ENCODE data around the gene ATXN10.
A peak's percentile ranks its signal among the peaks of the same experiment; 100 is the strongest.
"Not testable (repeated sequence)": the region's sequence is repeated elsewhere in the genome, so short reads cannot be mapped to it uniquely, and the experiment has no call there.

ATXN10 gene

DNA sequence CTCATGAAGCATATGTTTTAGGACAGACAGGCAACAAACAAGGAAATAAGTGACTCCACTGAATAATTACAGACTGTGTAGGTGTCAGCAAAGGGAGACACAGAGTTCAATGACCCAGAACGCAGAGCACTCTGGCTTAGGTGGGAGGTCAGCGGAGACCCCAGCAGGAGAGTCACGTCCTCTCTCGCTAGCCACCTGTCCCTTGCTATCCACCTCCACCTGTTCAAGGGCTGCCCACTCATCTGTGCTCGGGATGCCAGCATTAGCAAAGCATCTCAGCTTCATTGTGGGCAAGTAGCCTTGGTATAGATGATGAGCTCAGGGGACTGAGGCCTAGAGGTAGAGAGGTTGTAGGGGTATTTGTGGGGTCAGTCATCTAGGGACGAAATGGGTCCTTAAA, 21.8 kb upstream of the ATXN10 start:
- no peaks in the 10 kb centered on the region for H3K27me3 ChIP-seq (ENCODE audit: low read depth)

DNA sequence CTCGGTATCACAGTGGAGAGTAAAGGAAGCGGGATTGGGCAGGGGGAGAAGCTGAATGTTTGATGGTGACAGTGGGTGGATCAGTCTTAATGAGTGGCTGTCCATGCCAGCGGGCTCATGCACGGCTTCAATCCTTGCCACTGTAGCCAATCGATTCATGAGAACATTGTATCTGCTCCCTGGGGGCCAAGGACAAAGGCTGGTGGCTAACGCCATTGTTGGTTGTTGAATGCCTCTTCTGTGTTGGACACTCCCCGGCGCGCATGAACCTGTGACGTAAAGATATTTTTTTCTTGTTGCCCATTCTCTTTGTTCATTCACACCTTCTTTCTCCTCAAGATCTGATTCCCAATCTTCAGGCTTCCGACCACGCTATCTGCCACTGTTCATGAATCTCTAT, 20.9 kb upstream of the ATXN10 start:
- H3K9me3 ChIP-seq = no peaks in the 10 kb centered on the region
- DNase-seq (ENCODE audit: low spot score in 2 of 2) = no peak
- H3K36me3 ChIP-seq (replicated peaks) = no peaks in the 10 kb centered on the region
- no peak overlapping the region for H3K4me3 ChIP-seq
- H3K4me1 ChIP-seq = no peaks in the 10 kb centered on the region; the same call in 1 of the 2 replicates
- no peaks in the 10 kb centered on the region for H3K27me3 ChIP-seq (ENCODE audit: low read depth)
- in situ Hi-C loops (cut with MboI; ENCODE audit: low sequenced_read_pairs) = no loop called here

More for the DNA sequence above, 21.8 kb upstream of the ATXN10 start:
- H3K9me3 ChIP-seq = no peaks in the 10 kb centered on the region
- H3K36me3 ChIP-seq (replicated peaks) = no peaks in the 10 kb centered on the region
- no peak overlapping the region for H3K4me3 ChIP-seq
- in situ Hi-C loops (cut with MboI; ENCODE audit: low sequenced_read_pairs) = no loop called here
- DNase-seq (ENCODE audit: low spot score in 2 of 2) = no peak
- no peaks in the 10 kb centered on the region; the same call in 1 of the 2 replicates for H3K4me1 ChIP-seq

DNA sequence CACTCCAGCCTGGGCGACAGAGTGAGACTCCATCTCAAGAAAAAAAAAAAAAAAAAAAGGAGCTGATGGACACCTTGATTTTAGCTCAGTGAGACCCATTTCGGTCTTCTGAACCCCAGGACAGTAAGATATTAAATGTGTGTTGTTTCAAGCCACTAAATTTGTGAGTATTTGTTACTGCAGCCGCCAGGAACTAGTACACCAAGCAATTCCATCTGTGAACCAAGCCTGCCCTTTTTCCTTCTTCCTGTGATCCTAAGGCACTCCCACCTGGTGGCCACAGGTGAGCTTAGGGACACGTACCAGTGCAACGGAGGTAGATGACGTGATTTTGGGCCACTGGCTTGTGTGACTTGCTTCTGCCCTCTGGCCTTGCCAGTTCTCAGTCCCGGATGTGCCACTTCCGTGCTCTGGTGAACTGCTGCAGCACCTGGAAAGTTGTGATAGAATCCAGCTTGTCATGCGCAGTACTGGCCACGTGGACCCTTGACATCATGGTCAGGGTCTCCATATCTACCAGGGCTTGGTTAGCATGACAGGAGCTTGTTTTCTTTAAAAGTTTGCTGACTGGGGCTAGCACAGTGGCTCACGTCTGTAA, 19.6 kb upstream of the ATXN10 start:
- Histone ChIP-seq H3K4me3 (no peak overlapping the region), H3K27me3 (ENCODE audit: low read depth) (no peaks in the 10 kb centered on the region), H3K4me1 (no peaks in the 10 kb centered on the region), H3K9me3 (no peaks in the 10 kb centered on the region), H3K36me3 (replicated peaks) (no peaks in the 10 kb centered on the region)
- in situ Hi-C loops (cut with MboI; ENCODE audit: low sequenced_read_pairs) = no loop called here
- no peak for DNase-seq (ENCODE audit: low spot score in 2 of 2)

DNA sequence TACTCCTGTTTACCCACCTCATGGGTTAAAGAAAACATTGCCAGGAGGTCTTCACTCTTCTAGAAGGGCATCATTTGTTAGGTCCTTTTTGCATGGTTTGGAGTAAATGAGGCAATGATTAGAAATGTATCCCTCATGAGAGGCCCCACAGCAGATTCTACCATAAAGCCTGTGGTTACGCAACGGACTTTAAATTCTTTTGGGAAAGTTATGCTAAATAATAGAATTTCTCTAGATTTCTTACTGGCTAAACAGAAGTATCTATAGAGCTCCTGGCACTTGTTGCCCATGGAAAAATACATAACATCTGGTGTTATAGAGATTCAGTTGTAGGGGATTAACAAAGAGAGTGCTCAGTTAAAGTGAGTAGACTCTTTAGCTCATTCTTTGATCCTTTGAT, 15.1 kb upstream of the ATXN10 start:
- H3K36me3 ChIP-seq (replicated peaks) = no peaks in the 10 kb centered on the region
- H3K9me3 ChIP-seq = no peaks in the 10 kb centered on the region
- DNase-seq (ENCODE audit: low spot score in 2 of 2) = no peak
- in situ Hi-C loops (cut with MboI; ENCODE audit: low sequenced_read_pairs) = no loop called here
- no peak overlapping the region for H3K4me3 ChIP-seq
- H3K27me3 ChIP-seq (ENCODE audit: low read depth) = no peaks in the 10 kb centered on the region
- no peaks in the 10 kb centered on the region for H3K4me1 ChIP-seq

DNA sequence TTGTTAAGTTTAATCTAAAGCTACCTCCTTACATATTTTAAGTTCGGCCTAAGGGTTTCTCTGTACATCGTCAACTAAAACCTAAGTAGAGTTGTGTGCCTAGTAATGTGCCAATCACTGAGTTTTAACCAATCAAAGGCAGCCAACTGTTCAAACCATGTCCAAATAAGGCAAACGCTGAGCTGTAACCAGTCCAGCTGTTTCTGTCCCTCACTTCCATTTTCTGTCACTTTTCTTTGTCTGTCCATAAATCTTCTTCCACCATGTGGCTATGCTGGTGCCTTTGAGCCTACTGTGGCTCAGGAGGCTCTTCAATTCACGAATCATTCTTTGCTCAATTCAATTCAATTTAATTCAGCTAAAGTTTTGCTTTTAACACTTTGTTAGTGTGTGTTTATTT, 13.9 kb upstream of the ATXN10 start:
- Histone ChIP-seq H3K27me3 (ENCODE audit: low read depth) (no peaks in the 10 kb centered on the region), H3K9me3 (no peaks in the 10 kb centered on the region), H3K36me3 (replicated peaks) (no peaks in the 10 kb centered on the region), H3K4me1 (no peaks in the 10 kb centered on the region), H3K4me3 (no peak overlapping the region)
- DNase-seq (ENCODE audit: low spot score in 2 of 2) = no peak
- in situ Hi-C loops (cut with MboI; ENCODE audit: low sequenced_read_pairs) = no loop called here

DNA sequence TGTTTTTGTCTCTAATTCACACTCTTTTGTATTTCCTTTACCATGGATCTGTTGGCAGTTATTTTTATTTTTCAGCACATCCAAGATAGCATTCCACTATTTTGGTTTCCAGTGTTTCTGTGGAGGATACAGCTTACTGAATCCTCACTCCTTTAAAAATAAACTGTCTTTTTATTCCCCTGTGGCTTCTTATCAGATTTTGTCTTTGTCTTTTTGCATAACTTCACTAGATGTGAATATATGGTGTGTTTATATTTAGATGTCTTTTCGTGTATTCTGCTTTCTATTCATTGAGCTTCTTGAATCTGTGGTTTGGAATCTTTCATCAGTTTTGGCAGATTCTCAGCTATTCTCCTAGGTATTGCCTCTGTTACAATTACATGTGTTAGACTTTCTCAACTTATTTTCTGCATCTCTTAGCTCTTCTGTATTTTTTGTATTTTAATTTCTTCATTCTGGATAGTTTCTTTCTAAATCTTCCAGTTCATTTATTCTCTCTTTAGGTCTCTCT, 7.4 kb upstream of the ATXN10 start:
- Histone ChIP-seq H3K4me1 (no peaks in the 10 kb centered on the region), H3K9me3 (peaks cover 3% of the 10 kb centered on the region; the same call in 1 of the 2 replicates), H3K27me3 (ENCODE audit: low read depth) (no peaks in the 10 kb centered on the region), H3K4me3 (no peak overlapping the region), H3K36me3 (replicated peaks) (no peaks in the 10 kb centered on the region)
- in situ Hi-C loops (cut with MboI; ENCODE audit: low sequenced_read_pairs) = no loop called here
- DNase-seq (ENCODE audit: low spot score in 2 of 2) = no peak

DNA sequence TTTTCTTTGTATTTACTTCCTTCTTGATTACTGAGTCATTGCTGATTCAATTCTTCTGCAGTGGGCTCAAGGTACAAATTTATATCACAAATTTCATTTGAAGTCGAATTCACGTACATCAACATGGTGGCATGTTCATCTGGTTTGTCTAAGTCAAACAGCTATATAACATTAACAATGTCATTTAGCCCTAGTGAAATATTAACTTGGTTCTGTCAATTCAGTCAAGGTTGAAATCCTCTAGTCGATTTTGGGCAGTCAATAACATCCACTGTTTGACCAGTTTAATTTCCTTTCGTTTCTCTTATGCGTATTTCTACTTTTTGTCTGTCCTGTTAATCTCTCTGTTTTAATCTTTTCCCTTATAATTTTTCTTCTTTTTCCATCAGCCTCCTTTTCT, 4.1 kb upstream of the ATXN10 start:
- peaks cover 3% of the 10 kb centered on the region for H3K4me1 ChIP-seq
- peaks cover 3% of the 10 kb centered on the region; the same call in 1 of the 2 replicates for H3K9me3 ChIP-seq
- no peaks in the 10 kb centered on the region; the same call in 1 of the 2 replicates for H3K36me3 ChIP-seq (replicated peaks)
- in situ Hi-C loops (cut with MboI; ENCODE audit: low sequenced_read_pairs) = no loop called here
- DNase-seq (ENCODE audit: low spot score in 2 of 2) = no peak
- no peaks in the 10 kb centered on the region for H3K27me3 ChIP-seq (ENCODE audit: low read depth)
- H3K4me3 ChIP-seq = no peak overlapping the region

DNA sequence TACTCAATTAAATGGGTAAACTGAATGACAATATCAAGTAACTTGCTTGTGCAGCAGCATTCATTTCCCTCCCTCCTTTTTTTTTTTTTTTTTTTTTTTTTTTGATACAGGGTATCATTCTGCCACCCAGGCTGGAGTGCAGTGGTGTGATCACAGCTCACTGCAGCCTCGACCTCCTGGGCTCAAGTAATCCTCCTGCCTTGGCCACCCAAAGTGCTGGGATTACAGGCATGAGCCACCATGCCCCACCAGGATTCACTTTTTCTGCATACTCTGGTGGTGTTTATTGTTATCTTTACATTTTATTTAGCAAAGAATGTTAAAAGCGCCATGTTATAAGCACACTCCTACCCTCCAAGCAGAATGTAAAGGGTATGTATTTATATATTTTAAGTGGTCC, 1.3 kb upstream of the ATXN10 start:
- peaks cover 13% of the 10 kb centered on the region for H3K4me1 ChIP-seq
- in situ Hi-C loops (cut with MboI; ENCODE audit: low sequenced_read_pairs); H3K4me3 ChIP-seq; H3K36me3 ChIP-seq (replicated peaks); DNase-seq (ENCODE audit: low spot score in 2 of 2); H3K9me3 ChIP-seq; H3K27me3 ChIP-seq (ENCODE audit: low read depth): not testable (repeated sequence)

DNA sequence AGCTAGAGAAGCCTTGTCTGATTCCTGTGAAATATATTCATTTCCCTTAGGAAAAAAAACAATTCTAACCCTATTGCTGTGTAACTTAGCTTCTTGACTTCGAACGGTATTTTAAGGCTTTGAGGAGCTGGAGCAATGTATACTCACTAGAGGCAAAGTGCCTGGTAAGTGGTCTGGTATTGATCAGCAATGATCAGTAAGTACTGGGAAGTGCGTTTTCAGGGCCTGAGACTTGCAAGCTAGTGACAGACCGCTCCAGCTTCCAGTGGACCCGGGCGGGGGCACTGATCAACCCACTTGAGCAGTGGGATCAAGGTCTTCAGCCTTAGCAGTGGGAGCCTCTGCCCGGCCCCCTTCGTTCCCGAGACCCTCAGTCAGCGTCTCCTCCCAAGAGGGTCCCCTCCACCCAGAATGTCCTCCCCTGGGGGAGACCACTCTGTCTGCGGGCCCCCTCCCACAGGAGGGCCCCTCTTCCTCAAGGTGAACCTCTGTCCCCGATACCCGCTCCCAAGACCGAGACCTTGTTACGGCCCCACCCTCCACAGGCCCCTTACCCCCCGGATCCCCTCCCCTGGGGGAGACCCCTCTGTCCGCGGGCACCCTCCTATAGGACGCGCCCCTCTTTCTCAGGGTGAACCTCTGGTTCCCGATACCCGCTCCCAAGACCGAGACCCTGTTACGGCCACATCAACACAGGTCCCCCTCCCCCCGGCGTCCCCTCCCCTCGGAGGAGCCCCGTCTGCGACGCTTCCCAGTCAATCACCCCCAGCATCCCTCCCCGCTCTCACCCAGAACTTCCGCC, 452 bp upstream of the ATXN10 start:
- no peaks in the 10 kb centered on the region for H3K9me3 ChIP-seq
- H3K4me1 ChIP-seq = peaks cover 13% of the 10 kb centered on the region
- DNase-seq (ENCODE audit: low spot score in 2 of 2) = peak; percentile 81 to 89
- H3K36me3 ChIP-seq (replicated peaks) = peaks cover 11% of the 10 kb centered on the region
- peak overlapping the region; percentile 89 for H3K4me3 ChIP-seq
- H3K27me3 ChIP-seq (ENCODE audit: low read depth) = no peaks in the 10 kb centered on the region
- in situ Hi-C loops (cut with MboI; ENCODE audit: low sequenced_read_pairs) = no loop called here

DNA sequence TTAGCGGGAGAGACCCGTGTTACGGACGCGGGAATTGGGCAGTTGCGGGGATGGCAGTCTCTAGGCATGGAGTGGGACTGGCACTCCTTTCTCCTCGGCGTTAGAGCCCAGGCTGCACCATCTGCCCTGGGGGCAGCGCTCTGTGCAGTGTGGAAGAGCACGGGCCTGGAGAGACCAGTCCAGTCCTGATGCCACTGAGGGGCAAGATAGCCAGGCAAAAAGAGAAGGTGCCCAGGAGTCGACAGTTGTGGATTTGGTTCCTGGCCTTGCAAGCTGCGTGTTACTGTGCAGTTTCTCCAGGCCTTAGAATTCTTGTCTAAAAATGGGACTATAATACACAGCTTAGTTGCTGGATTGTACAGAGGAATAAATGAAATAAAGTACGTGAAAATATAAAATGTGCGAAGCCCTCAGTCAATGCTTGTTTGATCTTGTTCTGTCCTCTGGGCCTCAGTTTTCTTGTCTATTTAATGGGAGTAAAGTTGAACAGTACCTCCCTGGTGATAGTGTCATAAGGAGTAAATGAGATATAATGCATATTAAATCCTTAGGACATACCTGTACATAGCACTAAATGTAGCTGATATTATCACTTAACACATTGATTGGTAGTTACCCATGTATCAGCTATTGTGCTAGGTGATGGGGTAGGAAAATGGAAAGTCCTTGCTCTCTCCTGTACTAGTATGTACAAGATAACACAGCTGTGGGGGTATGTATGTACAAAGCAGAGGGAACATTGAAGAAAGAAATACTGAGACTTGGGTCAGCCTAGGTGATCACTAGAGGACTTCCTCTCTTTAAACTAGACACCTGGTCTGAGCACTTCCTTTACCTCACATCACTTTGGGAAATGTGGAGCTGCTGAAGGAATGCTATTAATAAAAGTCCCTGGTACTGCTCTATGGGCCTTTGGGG, 1.2 kb downstream of the ATXN10 start:
- in situ Hi-C loops (cut with MboI; ENCODE audit: low sequenced_read_pairs) = no loop called here

DNA sequence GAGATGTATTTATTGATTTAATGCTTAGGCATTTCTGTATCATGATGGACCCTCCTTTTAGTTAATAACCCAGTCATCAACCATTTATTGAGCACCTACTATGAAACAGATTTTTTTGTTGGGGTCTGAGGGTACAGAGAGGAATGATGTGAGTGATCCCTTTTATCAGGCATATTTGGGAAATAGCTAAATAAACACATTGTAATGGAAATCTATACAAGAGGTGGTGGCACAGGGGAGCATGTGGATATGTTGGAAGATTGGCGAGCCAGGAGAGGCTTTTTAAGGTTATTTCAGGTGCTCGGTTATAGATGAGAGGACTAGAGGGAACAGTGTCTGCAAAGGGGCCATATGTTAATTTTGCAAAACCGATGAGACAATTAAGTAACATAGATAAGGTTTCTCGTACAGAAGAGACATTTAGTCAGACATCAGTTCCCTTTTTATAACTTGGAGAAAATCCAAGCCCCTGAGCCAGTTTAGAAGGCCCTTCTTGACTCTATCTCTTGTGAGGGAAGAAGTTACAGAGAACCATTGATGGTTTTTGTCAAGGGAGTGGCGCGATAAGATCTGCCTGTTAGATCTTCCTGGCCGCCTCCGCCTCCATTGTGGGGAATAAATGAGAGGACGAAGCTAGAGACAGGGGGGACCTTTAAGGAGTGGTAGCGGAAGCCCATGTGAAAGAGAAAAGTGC, 2.0 kb downstream of the ATXN10 start:
- no peak for DNase-seq (ENCODE audit: low spot score in 2 of 2)
- peak overlapping the region; percentile 89 for H3K4me3 ChIP-seq
- H3K36me3 ChIP-seq (replicated peaks) = peaks cover 11% of the 10 kb centered on the region
- in situ Hi-C loops (cut with MboI; ENCODE audit: low sequenced_read_pairs) = no loop called here
- H3K27me3 ChIP-seq (ENCODE audit: low read depth) = no peaks in the 10 kb centered on the region
- H3K9me3 ChIP-seq = no peaks in the 10 kb centered on the region
- H3K4me1 ChIP-seq = peaks cover 14% of the 10 kb centered on the region

More for the DNA sequence above, 1.2 kb downstream of the ATXN10 start:
- Histone ChIP-seq H3K9me3 (no peaks in the 10 kb centered on the region), H3K4me1 (peaks cover 13% of the 10 kb centered on the region), H3K27me3 (ENCODE audit: low read depth) (no peaks in the 10 kb centered on the region), H3K4me3 (peak overlapping the region; percentile 89), H3K36me3 (replicated peaks) (peaks cover 11% of the 10 kb centered on the region)
- DNase-seq (ENCODE audit: low spot score in 2 of 2) = no peak

DNA sequence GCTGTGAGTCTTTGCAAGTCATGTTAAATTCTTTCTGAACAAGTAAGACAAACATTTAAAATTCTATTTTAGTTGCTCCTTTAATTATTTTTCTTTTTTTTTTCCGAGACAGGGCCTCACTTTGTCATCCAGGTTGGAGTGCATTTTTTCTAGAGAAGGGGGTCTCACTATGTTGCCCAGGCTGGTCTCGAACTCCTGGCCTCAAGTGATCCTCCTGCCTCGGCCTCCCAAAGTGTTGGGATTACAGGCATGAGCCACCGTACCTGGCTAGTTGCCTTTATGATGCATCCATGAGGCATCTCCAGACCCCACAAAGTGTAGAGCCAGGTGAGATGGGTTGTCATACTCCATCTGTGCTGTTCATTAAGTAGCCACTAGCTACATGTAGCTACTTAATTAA, 4.4 kb downstream of the ATXN10 start:
- H3K9me3 ChIP-seq = no peaks in the 10 kb centered on the region
- no peak for DNase-seq (ENCODE audit: low spot score in 2 of 2)
- H3K36me3 ChIP-seq (replicated peaks) = peaks cover 11% of the 10 kb centered on the region
- H3K4me3 ChIP-seq = no peak overlapping the region
- peaks cover 16% of the 10 kb centered on the region for H3K4me1 ChIP-seq
- H3K27me3 ChIP-seq (ENCODE audit: low read depth) = no peaks in the 10 kb centered on the region
- in situ Hi-C loops (cut with MboI; ENCODE audit: low sequenced_read_pairs) = no loop called here

DNA sequence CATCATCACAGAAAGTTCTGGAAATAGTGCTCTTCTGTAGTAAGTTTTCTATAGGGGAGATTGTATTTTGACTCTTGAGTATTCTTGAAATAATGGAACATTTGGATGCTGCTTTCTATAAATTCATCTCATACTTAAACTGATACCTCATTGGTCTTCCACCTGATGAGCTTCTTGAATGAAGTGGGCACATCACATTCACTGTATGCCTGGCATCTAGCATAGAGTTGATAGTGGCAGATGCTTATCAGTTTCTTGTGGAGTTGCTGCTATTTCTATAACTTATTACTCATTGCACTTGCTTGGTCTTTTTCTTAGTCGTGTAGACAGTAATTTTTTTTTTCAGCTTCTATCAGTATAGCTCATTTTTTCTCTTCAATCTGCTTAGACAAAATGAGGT, 5.4 kb downstream of the ATXN10 start:
- Histone ChIP-seq H3K4me3 (no peak overlapping the region), H3K9me3 (no peaks in the 10 kb centered on the region), H3K4me1 (peaks cover 14% of the 10 kb centered on the region), H3K36me3 (replicated peaks) (peaks cover 11% of the 10 kb centered on the region), H3K27me3 (ENCODE audit: low read depth) (no peaks in the 10 kb centered on the region)
- in situ Hi-C loops (cut with MboI; ENCODE audit: low sequenced_read_pairs) = no loop called here
- no peak for DNase-seq (ENCODE audit: low spot score in 2 of 2)
